NCI-H69 (cell line): Measurements from ENCODE around the gene FGR.

Experiments
- DNase-seq: peaks from one replicate; lab custom pipeline; 2025; lab: John Stamatoyannopoulos, UW

FGR gene

DNA sequence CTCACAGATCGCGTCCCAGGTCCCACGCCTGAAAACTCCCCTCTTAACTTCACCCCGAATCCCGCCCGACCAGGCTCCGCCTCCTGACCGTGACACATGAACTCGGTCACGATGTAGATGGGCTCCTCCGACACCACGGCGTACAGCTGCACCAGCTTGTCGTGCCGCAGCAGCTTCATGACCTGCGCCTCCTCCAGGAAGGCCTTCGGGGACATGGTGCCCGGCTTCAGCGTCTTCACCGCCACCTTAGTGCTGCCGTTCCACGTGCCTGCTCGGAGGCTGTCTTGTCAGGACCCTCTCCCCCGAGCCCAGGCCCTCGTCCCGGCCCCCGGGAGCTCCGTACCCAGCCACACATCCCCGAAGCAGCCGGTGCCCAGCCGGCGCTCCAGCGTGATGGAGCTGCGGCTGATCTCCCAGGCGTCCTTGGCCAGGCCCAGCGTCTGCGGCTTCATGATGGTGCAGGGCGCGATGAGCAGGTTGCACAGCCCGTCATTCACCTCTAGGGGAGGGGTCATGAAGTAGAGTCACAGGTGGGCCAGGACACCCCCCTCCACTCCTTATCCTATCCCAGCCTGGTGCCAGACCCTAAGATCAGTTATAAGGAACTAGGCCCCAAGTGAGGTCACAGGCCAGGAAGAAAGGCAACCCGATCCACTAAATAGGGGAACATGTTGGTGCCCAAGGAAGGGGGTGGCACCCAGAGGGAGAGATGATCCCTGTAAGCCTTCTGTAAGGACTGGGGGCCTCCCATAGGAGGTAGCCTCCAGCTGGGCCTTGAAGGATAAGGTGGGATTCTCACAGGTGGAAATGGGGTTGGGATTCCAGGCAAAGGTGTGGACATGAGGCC, 19.4 kb downstream of the FGR start:
- DNase-seq = no peak

DNA sequence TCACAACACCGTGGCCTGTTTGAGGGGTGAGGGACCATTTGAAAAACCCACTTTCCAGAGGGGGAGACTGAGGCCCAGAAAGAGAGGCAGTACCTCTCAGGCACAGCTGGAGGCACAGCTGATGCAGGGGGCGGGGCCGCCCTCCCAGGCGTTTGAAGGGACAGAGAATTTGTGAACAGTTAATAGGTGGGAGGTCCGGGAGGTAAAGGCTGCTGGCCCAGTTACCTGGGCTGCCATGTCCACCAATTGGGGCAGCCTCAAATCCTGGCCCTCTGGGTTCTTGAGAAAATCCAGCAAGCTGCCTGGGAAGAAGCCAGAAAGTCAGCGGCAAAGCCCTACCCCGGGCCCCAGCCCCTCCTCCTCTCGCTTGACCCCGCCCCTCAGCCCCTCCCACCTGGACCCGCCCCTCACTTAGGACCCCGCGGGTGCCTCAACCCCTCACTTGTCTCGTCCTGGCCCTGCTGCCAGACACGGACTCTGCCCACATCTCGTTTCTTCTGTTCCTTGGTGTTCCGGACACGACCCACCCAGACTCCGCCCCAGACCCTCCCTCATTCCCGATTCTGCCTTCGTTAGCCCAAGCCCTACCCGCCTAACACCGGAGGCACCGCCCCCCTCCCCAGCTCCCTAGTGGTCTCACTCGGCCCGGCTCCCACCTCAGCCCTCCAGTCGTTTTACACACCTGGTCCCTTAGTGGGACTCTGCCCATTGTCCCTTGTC, 20.2 kb downstream of the FGR start:
- DNase-seq = no peak

DNA sequence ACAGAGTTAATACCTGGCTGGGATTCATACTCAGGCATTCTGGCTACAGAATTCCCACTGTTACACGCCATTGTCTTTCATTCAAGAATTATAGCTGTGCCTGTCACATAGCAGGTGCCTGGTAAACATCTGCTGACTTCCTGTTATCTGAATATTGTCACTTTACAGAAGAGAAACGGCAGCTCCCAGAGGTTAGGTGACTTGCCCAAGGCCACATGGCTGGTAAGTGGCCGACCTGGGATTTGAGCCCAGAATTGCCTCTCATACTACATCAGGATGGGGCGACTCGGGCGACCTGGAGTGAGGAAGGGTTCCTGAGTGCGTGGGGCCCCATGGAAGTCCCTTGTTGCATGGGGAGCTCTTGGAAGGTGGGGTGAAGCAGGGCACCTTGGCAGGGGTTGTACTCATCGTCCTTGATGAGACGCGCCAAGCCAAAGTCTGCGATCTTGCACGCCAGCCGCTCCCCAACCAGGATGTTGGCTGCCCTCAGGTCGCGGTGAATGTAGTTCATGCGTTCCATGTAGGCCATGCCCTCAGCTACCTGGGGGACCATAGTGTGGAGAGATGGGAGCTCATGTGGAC, 20.9 kb downstream of the FGR start:
- DNase-seq = peak; percentile 47

- no peak for DNase-seq
Measured at GRCh38 chr1:27612718-27613117, 22.3 kb downstream of the FGR start.

GRCh38 chr1:27611450-27611849, 23.5 kb downstream of the FGR start:
- DNase-seq = no peak

DNA sequence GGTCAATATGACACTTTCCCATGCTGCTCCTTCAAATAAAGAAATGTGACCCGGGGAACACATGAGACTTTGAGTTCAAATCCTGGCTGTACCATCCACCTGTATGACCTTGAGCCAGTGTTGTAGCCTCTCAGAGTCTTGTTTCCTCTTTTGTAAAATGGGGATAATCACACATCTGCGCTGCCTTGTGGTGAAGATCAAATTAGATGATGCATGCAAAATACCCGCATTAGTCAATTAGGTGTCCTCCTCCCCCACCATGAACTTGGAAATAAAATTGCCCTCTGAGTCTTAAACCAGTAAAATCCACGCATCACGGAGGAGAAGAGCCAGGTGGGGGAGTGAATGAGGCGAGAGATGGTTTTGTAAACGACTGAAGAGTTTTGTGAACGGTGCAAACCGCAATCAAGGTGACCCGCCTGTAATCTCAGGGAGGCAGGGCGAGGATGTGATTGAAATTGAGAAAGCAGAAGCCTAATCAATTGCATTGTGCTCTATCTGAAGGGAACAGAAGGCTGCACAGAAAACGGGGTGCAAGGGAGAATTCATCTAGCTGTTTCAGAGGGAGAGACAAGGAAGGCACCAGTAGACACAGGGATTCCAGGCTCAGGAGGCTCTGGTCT, 25.3 kb downstream of the FGR start:
- no peak for DNase-seq

GRCh38 chr1:27609210-27609555, 25.8 kb downstream of the FGR start:
- no peak for DNase-seq

DNA sequence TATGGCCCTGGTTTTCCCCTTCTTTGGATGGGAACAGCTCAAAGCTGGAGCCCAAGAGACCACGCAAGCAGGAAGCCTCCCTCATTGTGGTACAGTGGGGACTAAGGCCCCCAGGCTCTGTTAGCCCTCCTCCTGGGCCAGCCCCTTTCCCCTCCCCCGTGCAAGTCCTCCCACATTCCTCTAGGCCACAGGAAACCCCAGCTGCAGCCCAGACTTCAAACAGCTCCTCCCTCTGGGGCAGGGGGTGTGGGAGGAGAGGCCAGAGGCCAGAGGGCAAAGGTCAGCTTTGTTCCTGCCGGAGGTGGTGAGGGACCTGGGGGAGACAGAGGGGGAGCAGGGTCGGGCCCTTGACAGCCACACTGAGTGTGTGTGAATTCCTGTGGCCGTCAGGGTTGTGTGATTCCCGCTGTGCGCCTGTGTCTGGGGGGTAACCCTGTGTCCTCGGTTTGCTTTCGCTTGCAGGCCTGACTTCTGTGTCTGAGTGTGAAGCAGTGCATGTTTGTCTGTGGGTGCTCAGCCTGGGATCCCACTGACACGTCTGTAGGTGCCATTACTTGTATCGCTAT, 27.7 kb downstream of the FGR start:
- no peak for DNase-seq

DNA sequence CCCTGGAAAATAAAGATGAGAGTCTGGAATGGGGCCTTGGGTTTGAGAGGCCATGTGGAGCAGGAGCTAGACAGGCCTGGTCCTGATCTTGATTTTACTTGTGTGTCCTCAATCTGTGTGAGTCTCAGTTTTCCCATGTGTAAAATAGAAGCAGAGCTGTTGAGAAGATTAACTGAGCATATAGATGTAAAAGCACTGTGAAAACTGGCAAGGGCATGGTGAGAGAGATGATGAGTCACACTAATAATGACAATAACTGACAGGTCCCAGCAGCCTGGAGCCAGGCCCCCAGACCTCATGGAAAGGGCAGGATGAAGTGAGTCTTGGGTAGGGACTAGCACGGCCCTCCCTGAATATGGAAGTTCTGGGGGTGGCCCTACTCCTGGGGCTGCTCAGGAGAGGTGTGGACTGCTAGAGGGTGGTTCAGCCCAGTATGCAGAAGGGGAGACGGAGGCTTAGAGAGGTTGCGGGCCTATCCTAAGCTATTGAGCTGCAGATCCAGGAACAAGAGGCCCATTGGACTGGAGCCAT, 28.2 kb downstream of the FGR start:
- DNase-seq = no peak

DNA sequence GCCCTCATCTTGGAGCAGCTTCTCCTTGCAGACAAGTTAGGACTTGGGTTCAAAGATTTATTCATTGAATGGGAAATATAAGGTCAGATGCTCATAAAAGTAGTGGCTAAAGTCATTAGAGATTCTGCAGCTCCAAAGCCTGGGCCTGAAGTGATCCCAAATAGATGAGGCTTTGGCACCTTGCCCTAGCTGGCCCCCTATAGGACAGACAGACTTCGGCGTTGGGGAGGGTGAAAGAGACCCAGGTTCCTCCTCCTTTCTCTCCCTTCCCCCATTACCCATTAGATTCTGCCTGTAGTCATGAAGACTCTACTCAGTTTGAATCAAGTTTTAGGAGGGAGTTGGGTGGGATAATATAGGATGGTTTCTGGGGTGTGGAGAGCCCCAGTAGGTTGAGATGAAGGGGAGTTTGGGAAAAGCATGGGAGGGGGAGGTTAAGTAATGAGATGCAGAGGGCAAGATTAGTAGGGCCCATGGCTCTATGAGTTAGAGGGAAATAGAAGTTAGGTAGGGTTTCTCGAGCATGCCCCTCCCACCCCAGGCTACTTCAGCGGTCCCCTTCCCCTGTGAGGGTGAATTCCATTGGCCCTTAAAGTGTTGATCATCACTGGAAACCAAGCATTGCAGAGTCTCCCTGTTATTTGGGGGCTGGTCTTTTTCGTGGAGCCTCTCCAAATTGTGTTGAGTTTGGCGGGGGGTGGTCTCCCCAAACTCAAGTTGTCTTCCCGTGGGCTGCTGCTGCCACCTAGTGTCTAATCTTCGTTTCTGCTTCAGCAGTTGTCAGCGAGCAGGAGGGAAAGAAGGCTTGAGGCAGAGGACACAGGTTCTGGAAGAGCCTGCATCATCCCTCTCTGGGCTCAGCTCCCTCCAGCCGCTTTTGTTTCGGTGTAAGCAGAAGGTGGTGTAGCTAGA, 28.9 kb downstream of the FGR start:
- peak; percentile 64 for DNase-seq

GRCh38 chr1:27605300-27605766, 29.7 kb downstream of the FGR start:
- no peak for DNase-seq

DNA sequence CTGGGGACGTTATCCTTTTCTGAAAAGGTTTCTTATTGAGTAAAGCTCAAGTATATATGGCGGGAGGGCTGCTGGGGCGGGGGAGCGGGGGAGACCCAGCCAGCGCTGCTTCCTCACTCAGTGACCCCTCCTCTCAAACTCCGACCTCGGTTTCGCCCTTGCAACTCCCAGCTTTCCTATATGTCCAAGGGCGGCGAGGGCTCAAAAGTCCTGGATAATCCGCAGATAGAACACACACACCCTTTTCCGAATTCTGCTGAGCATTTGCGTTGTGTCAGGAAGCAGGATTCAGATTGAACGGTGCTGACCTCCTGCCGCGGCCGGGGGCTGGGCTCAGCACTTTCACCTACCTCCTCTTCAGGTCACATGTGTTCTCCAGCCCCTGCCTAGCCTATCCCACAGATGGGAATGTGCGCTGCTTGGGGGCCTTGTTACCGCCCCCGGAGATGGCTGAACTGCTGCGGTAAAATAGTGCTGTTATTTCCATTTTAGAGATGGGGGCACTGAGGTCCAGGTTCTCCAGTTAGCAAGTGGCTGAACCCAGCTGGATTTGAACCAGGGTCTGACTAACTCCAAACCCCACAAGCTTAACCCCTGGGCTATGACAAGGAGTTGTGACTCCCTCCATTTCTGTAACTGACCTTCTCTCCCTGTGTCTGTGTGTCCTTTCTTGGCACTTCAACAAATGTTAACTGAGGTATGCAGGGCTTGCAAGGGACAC, 30.2 kb downstream of the FGR start:
- no peak for DNase-seq

DNA sequence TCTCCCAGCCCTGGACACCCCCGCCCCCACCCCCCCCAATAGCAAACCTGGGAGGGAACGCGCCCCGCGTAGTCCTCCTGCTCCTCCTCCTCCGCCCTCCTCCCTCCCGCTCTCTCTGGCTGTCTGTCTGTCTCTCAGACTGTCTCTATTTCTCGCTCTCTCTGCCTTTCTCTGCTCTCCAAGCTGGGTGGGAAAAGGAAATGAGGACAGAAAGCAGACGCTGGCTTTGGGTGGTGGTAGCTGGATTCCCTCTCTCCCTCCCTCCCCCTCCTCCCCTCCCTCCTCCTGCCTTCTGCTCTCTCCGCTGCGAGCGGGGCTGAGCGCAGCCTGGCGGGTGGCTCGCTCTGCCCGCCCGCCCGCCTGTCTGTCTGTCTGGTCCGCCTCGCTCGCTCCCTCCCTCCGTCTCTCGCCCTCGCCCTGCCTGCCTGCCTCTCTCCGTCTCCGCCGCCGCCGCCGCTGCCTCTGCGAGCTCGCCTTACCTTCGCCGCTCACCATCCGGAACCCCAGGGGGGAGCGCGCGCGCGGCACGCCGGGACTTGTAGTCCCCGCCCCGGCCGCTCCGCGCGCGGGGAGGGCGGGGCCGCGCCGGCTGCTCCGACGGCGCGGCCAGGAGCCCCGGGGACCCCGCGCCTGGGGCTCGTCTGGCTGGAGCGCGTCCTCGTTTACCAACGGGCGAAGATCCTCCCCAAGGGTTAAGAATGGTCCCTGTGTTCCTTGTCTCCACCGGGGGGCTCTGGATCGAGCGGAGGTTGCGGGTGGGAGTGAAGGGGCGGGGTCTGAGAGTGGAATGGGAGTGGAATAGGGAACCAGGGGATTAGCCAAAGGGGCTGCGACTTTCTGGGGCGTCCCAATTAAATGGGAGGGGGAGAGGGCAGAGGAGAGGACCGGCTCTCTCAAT, 31.1 kb downstream of the FGR start, which contains the start of gene AHDC1:
AHDC1 (minus strand) TSS at position 464 of the 898 bp plus-strand sequence. CDS start 52,029 bp downstream, outside the sequence.
- peak; percentile 94 for DNase-seq

DNA sequence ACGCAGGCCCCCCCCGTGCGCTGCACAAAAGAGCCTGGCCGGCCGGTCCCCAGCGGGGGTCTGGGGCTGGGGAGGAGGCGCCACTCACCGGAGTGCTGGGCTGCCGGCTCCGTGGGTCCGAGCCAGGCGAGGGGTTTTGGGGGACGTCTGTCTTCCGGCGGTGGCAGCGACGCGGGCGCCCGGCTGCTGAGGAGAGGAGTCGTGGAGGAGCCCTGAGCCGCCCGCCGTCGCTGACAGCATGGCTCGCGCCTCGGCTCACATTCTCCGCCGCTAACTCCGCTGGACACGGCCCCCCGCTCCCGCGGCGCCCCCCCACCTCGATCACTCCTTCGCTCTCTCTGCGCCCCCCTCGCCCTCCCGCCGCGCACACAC, 31.7 kb downstream of the FGR start:
- DNase-seq = peak; percentile 67

DNA sequence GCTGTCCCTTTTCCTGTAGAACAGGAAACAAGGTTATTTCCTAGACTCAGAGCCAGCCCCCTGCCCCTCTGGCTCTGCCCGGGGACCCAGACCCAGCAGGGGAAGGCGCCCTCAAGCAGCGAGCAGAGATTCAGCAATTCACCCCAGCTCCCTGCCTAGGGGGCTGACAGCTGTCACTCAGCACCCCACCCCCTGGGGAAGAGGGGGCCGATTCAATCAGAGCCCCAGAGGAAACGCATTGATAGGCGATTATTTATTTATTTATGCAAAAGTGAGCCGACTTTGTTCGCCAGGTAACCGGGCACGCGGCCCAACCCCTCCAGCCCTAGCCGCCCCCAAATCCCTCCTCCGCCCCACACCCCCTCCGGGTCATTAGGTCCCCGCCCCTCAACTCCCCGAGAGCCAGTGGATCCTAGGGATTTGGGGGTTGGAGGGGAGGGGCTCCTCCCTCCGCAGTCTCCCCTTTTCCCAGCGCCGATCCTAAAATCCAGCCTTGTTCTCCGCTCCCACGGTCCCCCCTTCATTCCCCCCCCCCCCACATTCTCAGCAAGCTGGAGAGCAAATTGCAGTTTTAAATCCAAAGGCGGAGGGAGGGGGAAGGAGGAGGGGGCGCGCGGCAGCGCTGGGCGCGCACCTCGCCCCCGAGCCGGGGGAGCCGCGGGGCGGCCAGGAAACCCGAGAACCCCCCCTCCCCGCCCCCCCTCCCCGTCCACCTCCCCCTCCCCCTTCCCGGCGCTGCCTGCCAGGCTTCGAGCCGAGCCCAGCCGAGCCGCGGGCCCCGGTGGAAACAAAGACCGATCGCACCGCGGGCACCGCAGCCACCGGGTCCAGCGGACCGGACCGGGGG, 32.3 kb downstream of the FGR start:
- peak; percentile 76 for DNase-seq

DNA sequence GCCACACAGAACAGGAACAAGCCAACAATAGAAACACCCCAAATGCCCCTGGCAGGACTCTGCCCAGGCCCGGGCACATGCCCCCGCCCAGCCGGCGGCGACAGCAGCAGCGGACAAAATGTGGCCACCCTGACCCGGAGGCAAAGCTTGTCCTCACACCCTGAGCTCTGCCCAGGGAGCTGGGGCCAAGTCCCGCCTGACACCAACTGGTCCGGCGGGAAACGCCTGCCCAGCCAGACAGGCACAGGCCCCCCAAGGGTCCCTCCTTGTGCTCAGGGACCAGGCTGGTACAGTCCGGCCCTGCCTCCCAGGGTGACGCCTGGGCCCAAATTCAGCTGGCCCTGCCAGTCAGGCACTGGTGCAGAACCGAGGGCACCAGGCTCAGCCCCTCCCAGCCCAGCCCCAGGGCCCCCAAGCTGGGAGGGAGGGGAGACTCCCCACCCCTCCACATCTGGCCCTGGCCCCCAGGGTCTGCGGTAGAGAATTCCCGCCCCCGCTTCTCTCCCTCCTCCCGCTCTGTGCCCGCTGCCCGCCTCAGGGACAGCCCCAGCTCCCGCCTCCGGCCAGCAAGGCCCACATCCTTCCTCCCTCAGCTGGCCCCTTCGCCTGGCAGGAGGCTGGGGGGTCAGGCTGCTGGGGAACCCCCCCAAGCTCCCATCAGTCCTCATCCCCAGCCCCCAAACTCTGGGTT, 33.1 kb downstream of the FGR start:
- DNase-seq = peak; percentile 71

- no peak for DNase-seq
Measured at GRCh38 chr1:27601321-27601770, 33.6 kb downstream of the FGR start.
